HCT116 (cell line): ENCODE measurements around the gene PXN. TPM values are rescaled to one million over a fixed set of nuclear protein-coding genes. Genes with fewer than 3 reads are reported as not detected.
"Not testable (repeated sequence)": the region's sequence is repeated elsewhere in the genome, so short reads cannot be mapped to it uniquely, and the experiment has no call there.

Experiments used
- ATAC-seq: fragments of 200-7000 bp; cut with Tn5 transposase; 2 replicates; pipeline ENCODE4 v1.9.1; 2020; ENCODE audit warnings: mild to moderate bottlenecking, moderate library complexity
- BruUV-seq: library from RNA; stranded (reverse); fragments of 400-500 nt; replicated peaks from 2 replicates; lab custom pipeline; 2021; lab: Mats Ljungman, UMichigan
- CTCF ChIA-PET: fragments of 300-600 bp; sonication (Branson Sonifier 250); formaldehyde crosslinking; loops from one replicate; lab custom pipeline; 2021; ENCODE audit warnings: antibody characterized with exemption; lab: Charles Lee
- POLR2A ChIA-PET: fragments of 300-600, 350-600 bp; sonication (Branson Sonifier 250); formaldehyde crosslinking; loops from one replicate; lab custom pipeline; 2021; ENCODE audit warnings: antibody characterized with exemption; lab: Charles Lee
- RAD21 ChIA-PET, 2 experiments: fragments of 300-600 bp; sonication (Branson Sonifier 250); formaldehyde crosslinking; loops; one replicate each; lab custom pipeline; 2023; ENCODE audit warnings: low total read pairs in 2 of 2; ENCODE audit not compliant: uncharacterized antibody in 2 of 2, unreplicated experiment in 2 of 2, low non-redundant PET in 1 of 2; lab: Charles Lee
- DNase-seq: peaks from one replicate; pipeline ENCODE4 v3.0.0-alpha.2; 2010; ENCODE audit warnings: low read depth, low spot score
- H2AFZ ChIP-seq: fragments of 200-600 bp; shearing (Covaris generic), sonication (generic); 2 replicates; pipeline ENCODE4 v1.6.1; 2017; ENCODE audit warnings: low read depth, mixed run types, mixed read lengths, antibody characterized with exemption, low read length; ENCODE audit not compliant: poor library complexity, severe bottlenecking
- H3K27ac ChIP-seq: 2 replicates; pipeline ENCODE4 v1.5.1; 2012; ENCODE audit warnings: low read depth, low read length
- H3K27me3 ChIP-seq: fragments of 200-600 bp; sonication (generic); 2 replicates; pipeline ENCODE4 v1.6.1; 2016; ENCODE audit warnings: mixed run types, low read length, mixed read lengths; ENCODE audit not compliant: insufficient read depth
- H3K36me3 ChIP-seq, 2 experiments: fragments of 200-500 bp in 1 of 2; fragments of 200-600 bp in 1 of 2; sonication (Bioruptor generic) in 1 of 2; sonication (generic) in 1 of 2; 2 replicates each; pipeline versions ENCODE4 v1.5.1 to v1.6.1; 2014 to 2016; ENCODE audit warnings: low read length in 2 of 2, inconsistent platforms in 1 of 2, mixed read lengths in 1 of 2, mixed run types in 1 of 2; ENCODE audit not compliant: insufficient read depth in 2 of 2, control insufficient read depth in 1 of 2
- H3K4me1 ChIP-seq, 2 experiments: fragments of 200-600 bp in 1 of 2; sonication (generic) in 1 of 2; 2 replicates each; pipeline versions ENCODE4 v1.5.1 to v1.6.1; 2012 to 2017; ENCODE audit warnings: low read length in 2 of 2, inconsistent platforms in 1 of 2, mild to moderate bottlenecking in 1 of 2, mixed read lengths in 1 of 2, mixed run types in 1 of 2, moderate library complexity in 1 of 2; ENCODE audit not compliant: insufficient read depth in 2 of 2, control insufficient read depth in 1 of 2
- H3K4me2 ChIP-seq: fragments of 200-600 bp; sonication (generic); 2 replicates; pipeline ENCODE4 v1.6.1; 2017; ENCODE audit warnings: mixed run types, low read length, mixed read lengths
- H3K4me3 ChIP-seq, 2 experiments: fragments of 200-600 bp in 1 of 2; sonication (generic) in 1 of 2; replicated peaks in 1 of 2; 2 replicates each; pipeline ENCODE4 v1.5.1; 2011 to 2016; ENCODE audit warnings: low read length in 2 of 2, control low read depth in 1 of 2, low read depth in 1 of 2, mild to moderate bottlenecking in 1 of 2, mixed read lengths in 1 of 2, mixed run types in 1 of 2
- H3K79me2 ChIP-seq: fragments of 200-600 bp; sonication (generic); 2 replicates; pipeline ENCODE4 v1.6.1; 2017; ENCODE audit warnings: mild to moderate bottlenecking, mixed run types, low read length, moderate library complexity, mixed read lengths; ENCODE audit not compliant: insufficient read depth
- H3K9ac ChIP-seq: fragments of 200-600 bp; sonication (generic); 2 replicates; pipeline ENCODE4 v1.6.1; 2016; ENCODE audit warnings: low read length, mixed read lengths
- H3K9me2 ChIP-seq: fragments of 200-600 bp; sonication (generic), shearing (Covaris generic); 2 replicates; pipeline ENCODE4 v1.6.1; 2017; ENCODE audit warnings: mixed run types, mild to moderate bottlenecking, moderate library complexity; ENCODE audit not compliant: insufficient read depth
- H3K9me3 ChIP-seq, 2 experiments: fragments of 200-500 bp in 1 of 2; fragments of 200-600 bp in 1 of 2; sonication (Bioruptor generic) in 1 of 2; sonication (generic) in 1 of 2; 2 replicates each; pipeline ENCODE4 v1.6.1; 2014 to 2017; ENCODE audit warnings: low read length in 2 of 2, mixed read lengths in 2 of 2, inconsistent platforms in 1 of 2, low read depth in 1 of 2, mild to moderate bottlenecking in 1 of 2, mixed run types in 1 of 2, moderate library complexity in 1 of 2; ENCODE audit not compliant: control insufficient read depth in 1 of 2, insufficient read depth in 1 of 2
- H4K20me1 ChIP-seq: fragments of 200-600 bp; sonication (generic), shearing (Covaris generic); 2 replicates; pipeline ENCODE4 v1.6.1; 2017; ENCODE audit warnings: mixed run types, mild to moderate bottlenecking, moderate library complexity; ENCODE audit not compliant: insufficient read depth
- RAD21 ChIP-seq: IDR thresholded peaks from 2 replicates; pipeline ENCODE4 v1.6.1; 2012; ENCODE audit warnings: low read depth, mild to moderate bottlenecking
- SP1 ChIP-seq: IDR thresholded peaks from 2 replicates; pipeline ENCODE4 v1.6.1; 2012; ENCODE audit warnings: low read depth
- intact Hi-C: fragments of 100-400 bp; cut with micrococcal nuclease; formaldehyde crosslinking; loops from 2 replicates; pipeline ENCODE4 v1.10.0; 2022
- total RNA-seq: library from RNA; stranded (reverse); gene quantifications from one replicate; pipeline ENCODE4 v1.2.1, GENCODE V29; 2021; ENCODE audit not compliant: unreplicated experiment

Gene PXN
- total RNA-seq, 1 experiment from 2014 or later, result 211 TPM

DNA sequence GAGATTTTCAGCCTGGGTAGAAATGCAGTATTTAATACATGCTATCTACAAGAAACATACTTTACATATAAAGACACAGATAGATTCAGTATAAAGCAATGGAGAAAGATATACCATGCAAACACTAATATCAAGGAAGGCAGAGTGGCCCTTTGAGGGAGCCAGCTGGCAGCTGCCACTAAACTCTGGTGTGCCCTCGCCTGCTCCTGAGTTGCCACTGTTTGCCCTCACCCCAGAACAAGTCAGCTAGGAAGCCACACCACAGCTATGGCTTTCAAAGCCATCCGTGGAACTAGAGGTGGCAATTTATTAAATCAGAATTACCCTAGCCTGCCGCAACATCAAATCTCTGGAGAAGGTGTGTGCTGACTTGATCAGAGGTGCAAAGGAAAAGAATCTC is 18.3 kb downstream of the PXN start:
- Histone ChIP-seq H3K4me3 (peak overlapping the region in 1 of 2 experiments; percentile 27; a peak in 1 of 4 replicates), H3K4me2 (peak overlapping the region; percentile 69), H2AFZ (no peak overlapping the region), H3K27me3 (no peaks in the 10 kb centered on the region), H3K27ac (peak overlapping the region; percentile 72), H3K9ac (peak overlapping the region; percentile 39)
- POLR2A ChIA-PET, result interaction anchor here (1.1 to 3.5 kb wide), 6 partner anchors 8 to 44 kb away, joined by 3 to 22 read pairs (median 6); partner anchors contain the start of gene RNU4-2
- DNase-seq (no peak), ATAC-seq (peak; percentile 13; the same call in 1 of the 2 replicates)
- intact Hi-C loops, result no loop called here
- TF ChIP-seq RAD21 (no peak), SP1 (peak; percentile 6; the same call in 1 of the 2 replicates)
- TF ChIP-seq, all 23 proteins: peak for 1
- Histone ChIP-seq H3K36me3 (peaks cover 0 to 2% of the 10 kb centered on the region in 2 experiments; a peak in 1 of 4 replicates), H4K20me1 (peaks cover 5% of the 10 kb centered on the region; the same call in 1 of the 2 replicates), H3K9me2 (no peaks in the 10 kb centered on the region), H3K79me2 (peaks cover 99% of the 10 kb centered on the region), H3K9me3 (no peaks in the 10 kb centered on the region), H3K4me1 (peaks cover 49 to 83% of the 10 kb centered on the region in 2 experiments)
- CTCF ChIA-PET, result interaction anchor here (1.2 to 5.0 kb wide), 3 partner anchors 8 to 19 kb away, joined by 3 to 21 read pairs (median 11); no protein-coding TSS in a partner anchor
- RAD21 ChIA-PET, result no interaction called here
- BruUV-seq, result no TSS peak

DNA sequence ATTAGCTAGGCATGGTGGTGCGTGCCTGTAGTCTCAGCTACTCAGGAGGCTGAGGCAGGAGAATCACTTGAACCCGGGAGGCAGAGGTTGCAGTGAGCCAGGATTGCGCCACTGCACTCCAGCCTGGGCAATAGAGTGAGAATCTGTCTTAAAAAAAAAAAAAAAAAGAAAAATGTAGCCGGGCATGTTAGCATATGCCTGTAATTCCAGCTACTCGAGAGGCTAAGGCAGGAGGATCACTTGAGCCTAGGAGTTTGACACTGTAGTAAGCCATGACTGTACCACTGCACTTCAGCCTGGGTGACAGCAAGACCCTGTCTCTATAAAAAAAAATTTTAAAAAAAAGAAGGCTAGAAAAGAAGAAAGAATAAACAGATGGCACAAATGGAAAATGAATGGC is 18.8 kb downstream of the PXN start:
- H3K36me3 ChIP-seq, ATAC-seq, H3K9me2 ChIP-seq, H3K4me3 ChIP-seq, H4K20me1 ChIP-seq, DNase-seq, RAD21 ChIA-PET, H3K27me3 ChIP-seq, H2AFZ ChIP-seq, BruUV-seq, intact Hi-C loops, H3K9me3 ChIP-seq: not testable (repeated sequence)
- peaks cover 44 to 83% of the 10 kb centered on the region in 2 experiments for H3K4me1 ChIP-seq
- peak overlapping the region; percentile 69 for H3K4me2 ChIP-seq
- peak overlapping the region; percentile 39; the same call in 1 of the 2 replicates for H3K9ac ChIP-seq
- POLR2A ChIA-PET, result interaction anchor here (1.1 to 3.5 kb wide), 4 partner anchors 9 to 45 kb away, joined by 3 to 22 read pairs (median 12); partner anchors contain the start of gene RNU4-2
- CTCF ChIA-PET, result interaction anchor here (0.9 to 5.0 kb wide), 3 partner anchors 11 to 18 kb away, joined by 5 to 21 read pairs (median 11); no protein-coding TSS in a partner anchor
- peaks cover 99% of the 10 kb centered on the region for H3K79me2 ChIP-seq
- H3K27ac ChIP-seq, result peak overlapping the region; percentile 72; the same call in 1 of the 2 replicates
